ENCODE results near the gene DDX25.

The DDX25 gene

GRCh38 chr11:125951731-125952130 is 47.4 kb downstream of the DDX25 start:
- Histone ChIP-seq H3K27ac (ENCODE audit: low read depth, low read length) (no peak overlapping the region), H3K79me2 (ENCODE audit: control insufficient read depth, insufficient read depth, low read length, unreplicated experiment) (no peaks in the 10 kb centered on the region), H2AFZ (ENCODE audit: low read length, unreplicated experiment) (no peak overlapping the region), H3K4me3 (ENCODE audit: low read depth, low read length) (no peak overlapping the region), H3K4me1 (ENCODE audit: control insufficient read depth, insufficient read depth, low read length, unreplicated experiment) (peaks cover 9% of the 10 kb centered on the region), H3K36me3 (ENCODE audit: insufficient read depth, low read length) (no peaks in the 10 kb centered on the region), H3K27me3 (ENCODE audit: insufficient read depth, low read length) (no peaks in the 10 kb centered on the region)

DNA sequence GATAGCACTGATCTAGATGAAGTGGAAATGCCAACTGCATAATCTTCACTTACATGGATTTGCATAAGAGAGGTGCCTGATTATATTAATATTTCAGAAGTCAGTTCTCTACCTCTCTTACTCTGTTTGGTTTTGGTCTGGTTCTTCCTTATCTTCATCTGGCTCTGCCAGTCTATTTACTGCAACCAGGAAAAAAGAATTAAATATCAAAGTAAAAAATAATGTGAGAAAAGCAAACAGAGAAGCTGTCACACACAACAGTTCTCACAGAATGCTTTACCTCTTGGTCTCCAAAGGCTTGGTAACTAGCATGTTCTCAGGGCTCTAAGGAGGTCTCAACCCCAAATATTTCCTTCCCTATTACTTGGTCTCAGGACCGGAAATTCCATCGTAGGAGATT is 48.3 kb downstream of the DDX25 start:
- Histone ChIP-seq H3K27ac (ENCODE audit: low read depth, low read length) (no peak overlapping the region), H2AFZ (ENCODE audit: low read length, unreplicated experiment) (no peak overlapping the region)

DNA sequence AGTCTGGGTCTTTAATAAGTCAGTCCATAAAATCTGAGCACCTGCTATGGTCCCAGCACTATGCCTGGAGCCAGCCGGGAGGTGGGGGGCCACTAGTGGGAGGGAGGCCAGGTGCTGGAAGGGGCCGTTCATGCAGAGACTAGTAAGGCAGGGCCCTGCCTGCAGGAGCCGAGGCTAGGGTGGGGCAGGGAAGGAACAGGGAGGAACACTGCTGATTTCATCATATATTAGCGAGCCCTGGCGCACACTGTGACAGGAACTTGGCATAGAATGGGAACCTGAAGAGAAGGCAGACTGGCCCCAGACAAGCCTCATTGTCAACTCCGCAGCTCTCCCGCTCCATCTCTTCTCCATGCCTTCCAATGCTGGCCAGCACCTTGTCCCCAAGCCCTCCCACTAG is 48.7 kb downstream of the DDX25 start:
- Histone ChIP-seq H2AFZ (ENCODE audit: low read length, unreplicated experiment) (no peak overlapping the region), H3K4me3 (ENCODE audit: low read depth, low read length) (no peak overlapping the region), H3K79me2 (ENCODE audit: control insufficient read depth, insufficient read depth, low read length, unreplicated experiment) (no peaks in the 10 kb centered on the region), H3K27me3 (ENCODE audit: insufficient read depth, low read length) (no peaks in the 10 kb centered on the region), H3K27ac (ENCODE audit: low read depth, low read length) (no peak overlapping the region), H3K36me3 (ENCODE audit: insufficient read depth, low read length) (no peaks in the 10 kb centered on the region), H3K4me1 (ENCODE audit: control insufficient read depth, insufficient read depth, low read length, unreplicated experiment) (peaks cover 9% of the 10 kb centered on the region)

More for the DNA sequence above, 48.3 kb downstream of the DDX25 start:
- Histone ChIP-seq H3K36me3 (ENCODE audit: insufficient read depth, low read length) (no peaks in the 10 kb centered on the region), H3K79me2 (ENCODE audit: control insufficient read depth, insufficient read depth, low read length, unreplicated experiment) (no peaks in the 10 kb centered on the region), H3K4me1 (ENCODE audit: control insufficient read depth, insufficient read depth, low read length, unreplicated experiment) (peaks cover 9% of the 10 kb centered on the region), H3K4me3 (ENCODE audit: low read depth, low read length) (no peak overlapping the region), H3K27me3 (ENCODE audit: insufficient read depth, low read length) (no peaks in the 10 kb centered on the region)

DNA sequence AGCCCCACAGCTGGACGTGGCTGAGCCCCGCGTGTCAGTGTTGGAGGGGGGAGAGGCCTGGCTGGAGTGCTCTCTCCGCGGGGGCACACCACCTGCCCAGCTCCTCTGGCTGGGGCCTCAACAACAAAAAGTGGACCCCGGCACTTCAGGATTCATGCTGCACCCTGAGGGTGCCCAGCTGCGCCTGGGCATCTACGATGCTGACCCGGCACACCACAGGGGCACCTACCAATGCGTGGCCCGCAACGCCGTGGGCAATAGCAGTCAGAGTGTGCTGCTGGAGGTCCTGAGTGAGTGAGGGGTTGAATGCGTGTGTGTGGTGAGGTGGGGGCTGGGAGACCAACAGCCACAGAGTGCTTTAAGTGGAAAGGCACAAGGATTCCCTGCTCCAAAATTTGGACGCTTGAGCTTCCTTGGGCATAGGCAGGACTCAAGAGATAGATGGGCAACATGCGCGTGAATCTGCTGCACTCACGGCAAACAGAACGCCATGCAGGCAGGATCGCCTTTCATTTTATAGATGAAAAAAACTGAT is 49.2 kb downstream of the DDX25 start:
- peaks cover 9% of the 10 kb centered on the region for H3K4me1 ChIP-seq (ENCODE audit: control insufficient read depth, insufficient read depth, low read length, unreplicated experiment)
- H2AFZ ChIP-seq (ENCODE audit: low read length, unreplicated experiment), result no peak overlapping the region
- H3K79me2 ChIP-seq (ENCODE audit: control insufficient read depth, insufficient read depth, low read length, unreplicated experiment), result no peaks in the 10 kb centered on the region
- no peaks in the 10 kb centered on the region for H3K36me3 ChIP-seq (ENCODE audit: insufficient read depth, low read length)
- no peaks in the 10 kb centered on the region for H3K27me3 ChIP-seq (ENCODE audit: insufficient read depth, low read length)
- H3K27ac ChIP-seq (ENCODE audit: low read depth, low read length), result no peak overlapping the region
- H3K4me3 ChIP-seq (ENCODE audit: low read depth, low read length), result no peak overlapping the region

- no peaks in the 10 kb centered on the region for H3K79me2 ChIP-seq (ENCODE audit: control insufficient read depth, insufficient read depth, low read length, unreplicated experiment)
- H3K27ac ChIP-seq (ENCODE audit: low read depth, low read length), result no peak overlapping the region
- H3K4me1 ChIP-seq (ENCODE audit: control insufficient read depth, insufficient read depth, low read length, unreplicated experiment), result peaks cover 9% of the 10 kb centered on the region
- no peak overlapping the region for H2AFZ ChIP-seq (ENCODE audit: low read length, unreplicated experiment)
- no peak overlapping the region for H3K4me3 ChIP-seq (ENCODE audit: low read depth, low read length)
- no peaks in the 10 kb centered on the region for H3K27me3 ChIP-seq (ENCODE audit: insufficient read depth, low read length)
- no peaks in the 10 kb centered on the region for H3K36me3 ChIP-seq (ENCODE audit: insufficient read depth, low read length)
These were observed 50.0 kb downstream of the DDX25 start for GRCh38 chr11:125954123-125954944.

GRCh38 chr11:125954945-125955640 is 50.8 kb downstream of the DDX25 start:
- Histone ChIP-seq H3K79me2 (ENCODE audit: control insufficient read depth, insufficient read depth, low read length, unreplicated experiment) (no peaks in the 10 kb centered on the region), H3K27ac (ENCODE audit: low read depth, low read length) (no peak overlapping the region), H3K36me3 (ENCODE audit: insufficient read depth, low read length) (no peaks in the 10 kb centered on the region), H3K4me3 (ENCODE audit: low read depth, low read length) (no peak overlapping the region), H3K4me1 (ENCODE audit: control insufficient read depth, insufficient read depth, low read length, unreplicated experiment) (peaks cover 9% of the 10 kb centered on the region), H2AFZ (ENCODE audit: low read length, unreplicated experiment) (no peak overlapping the region), H3K27me3 (ENCODE audit: insufficient read depth, low read length) (no peaks in the 10 kb centered on the region)

GRCh38 chr11:125955856-125956255 is 51.5 kb downstream of the DDX25 start:
- no peaks in the 10 kb centered on the region for H3K36me3 ChIP-seq (ENCODE audit: insufficient read depth, low read length)
- peaks cover 9% of the 10 kb centered on the region for H3K4me1 ChIP-seq (ENCODE audit: control insufficient read depth, insufficient read depth, low read length, unreplicated experiment)
- H3K79me2 ChIP-seq (ENCODE audit: control insufficient read depth, insufficient read depth, low read length, unreplicated experiment), result no peaks in the 10 kb centered on the region
- H3K27ac ChIP-seq (ENCODE audit: low read depth, low read length), result no peak overlapping the region
- no peak overlapping the region for H3K4me3 ChIP-seq (ENCODE audit: low read depth, low read length)
- no peak overlapping the region for H2AFZ ChIP-seq (ENCODE audit: low read length, unreplicated experiment)
- H3K27me3 ChIP-seq (ENCODE audit: insufficient read depth, low read length), result no peaks in the 10 kb centered on the region

- Histone ChIP-seq H2AFZ (ENCODE audit: low read length, unreplicated experiment) (no peak overlapping the region), H3K79me2 (ENCODE audit: control insufficient read depth, insufficient read depth, low read length, unreplicated experiment) (no peaks in the 10 kb centered on the region), H3K4me1 (ENCODE audit: control insufficient read depth, insufficient read depth, low read length, unreplicated experiment) (peaks cover 2% of the 10 kb centered on the region), H3K27ac (ENCODE audit: low read depth, low read length) (no peak overlapping the region), H3K27me3 (ENCODE audit: insufficient read depth, low read length) (no peaks in the 10 kb centered on the region), H3K36me3 (ENCODE audit: insufficient read depth, low read length) (no peaks in the 10 kb centered on the region), H3K4me3 (ENCODE audit: low read depth, low read length) (no peak overlapping the region)
These were observed 52.3 kb downstream of the DDX25 start for GRCh38 chr11:125956391-125957134.

DNA sequence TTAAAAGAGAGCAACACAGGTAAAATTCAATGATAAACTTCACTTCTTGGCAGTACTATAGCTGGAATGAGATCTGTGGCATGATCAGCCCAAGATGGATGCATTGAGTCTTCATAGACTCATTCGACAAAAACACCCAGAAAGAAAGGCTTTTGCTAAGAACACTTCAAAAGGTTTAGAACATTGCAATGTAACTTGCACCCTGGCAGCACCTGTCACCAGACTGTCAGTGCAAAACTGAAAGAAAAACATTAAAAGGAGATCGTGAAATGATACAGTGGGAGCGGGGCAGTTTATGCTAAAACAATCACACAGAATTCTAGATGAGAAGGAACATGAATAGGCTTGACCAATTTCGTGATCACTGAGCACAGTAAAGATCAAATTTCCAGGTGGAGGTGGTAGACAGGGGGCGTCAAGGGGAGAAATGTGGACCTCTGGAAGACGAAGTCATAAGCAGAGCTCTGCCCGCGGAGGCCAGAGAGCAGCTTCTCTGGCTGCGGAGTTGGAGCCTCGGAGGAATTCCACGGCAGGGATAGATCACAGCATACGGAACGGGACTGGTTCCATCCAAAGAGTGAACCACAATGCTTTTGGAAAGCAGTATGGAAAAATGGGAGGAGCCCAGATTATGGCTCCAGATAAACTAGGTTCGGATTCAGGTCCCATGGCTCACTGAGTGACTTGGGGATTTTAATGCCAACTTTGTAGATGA is 53.5 kb downstream of the DDX25 start:
- peaks cover 7% of the 10 kb centered on the region for H3K36me3 ChIP-seq (ENCODE audit: insufficient read depth, low read length)
- no peak overlapping the region for H3K27ac ChIP-seq (ENCODE audit: low read depth, low read length)
- H3K27me3 ChIP-seq (ENCODE audit: insufficient read depth, low read length), result no peaks in the 10 kb centered on the region
- H3K79me2 ChIP-seq (ENCODE audit: control insufficient read depth, insufficient read depth, low read length, unreplicated experiment), result no peaks in the 10 kb centered on the region
- no peak overlapping the region for H3K4me3 ChIP-seq (ENCODE audit: low read depth, low read length)
- H2AFZ ChIP-seq (ENCODE audit: low read length, unreplicated experiment), result no peak overlapping the region
- H3K4me1 ChIP-seq (ENCODE audit: control insufficient read depth, insufficient read depth, low read length, unreplicated experiment), result no peaks in the 10 kb centered on the region

DNA sequence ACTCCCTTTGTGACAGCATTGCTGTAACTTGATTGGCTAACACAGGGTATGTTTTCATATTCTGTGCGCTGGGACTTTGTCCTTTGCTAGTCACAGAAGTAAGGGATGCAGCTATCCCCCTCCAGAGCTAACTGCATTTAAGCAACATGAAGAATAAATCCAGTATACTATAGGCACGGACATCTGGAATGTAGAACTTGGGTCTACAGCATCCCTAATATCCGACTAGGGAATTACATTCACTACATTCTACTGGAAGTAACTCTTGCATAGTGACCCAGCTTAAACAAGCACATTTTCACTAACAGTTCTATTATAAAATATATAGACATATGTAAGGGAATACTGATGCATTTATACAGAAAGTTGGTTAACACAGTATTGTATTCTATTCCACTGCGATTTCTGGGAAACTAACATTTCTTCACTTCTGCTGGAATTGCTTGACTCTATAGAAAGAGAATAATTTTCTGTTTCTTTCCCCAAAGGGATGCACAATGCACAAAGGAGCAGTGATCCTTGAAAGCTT is 54.6 kb downstream of the DDX25 start:
- Histone ChIP-seq H3K27ac (ENCODE audit: low read depth, low read length) (no peak overlapping the region), H3K4me1 (ENCODE audit: control insufficient read depth, insufficient read depth, low read length, unreplicated experiment) (no peaks in the 10 kb centered on the region), H3K79me2 (ENCODE audit: control insufficient read depth, insufficient read depth, low read length, unreplicated experiment) (no peaks in the 10 kb centered on the region), H3K36me3 (ENCODE audit: insufficient read depth, low read length) (peaks cover 7% of the 10 kb centered on the region), H3K4me3 (ENCODE audit: low read depth, low read length) (no peak overlapping the region), H2AFZ (ENCODE audit: low read length, unreplicated experiment) (no peak overlapping the region), H3K27me3 (ENCODE audit: insufficient read depth, low read length) (no peaks in the 10 kb centered on the region)

Measured in ACC112 (cell line).